Right atrium auricular region (tissue), 2 donors: ENCODE results near the gene HNRNPA2B1. TPM values are rescaled to one million over a fixed set of nuclear protein-coding genes. Genes with fewer than 3 reads are reported as not detected.
"Not testable (repeated sequence)": the region's sequence is repeated elsewhere in the genome, so short reads cannot be mapped to it uniquely, and the experiment has no call there.

Experiments
- DNase-seq: peaks from one replicate; pipeline ENCODE4 v3.0.0-alpha.2; 2019; ENCODE audit warnings: low spot score
- H3K27ac ChIP-seq, 2 donors: fragments of 200-600 bp; sonication (generic); 1 replicate in 1 of 2; 2 replicates in 1 of 2; pipeline ENCODE4 v1.5.1; 2016 to 2019
- H3K27me3 ChIP-seq, 2 donors: fragments of 200-600 bp; sonication (generic); one replicate each; pipeline versions ENCODE4 v1.5.1 to v1.6.0; 2017 to 2019
- H3K36me3 ChIP-seq: fragments of 200-600 bp; sonication (generic); one replicate; pipeline ENCODE4 v1.5.1; 2016
- H3K4me1 ChIP-seq, 2 donors: fragments of 200-600 bp; sonication (generic); one replicate each; pipeline versions ENCODE4 v1.5.1 to v1.6.0; 2017 to 2019
- H3K4me3 ChIP-seq, 2 donors: fragments of 200-600 bp; sonication (generic); 1 replicate in 1 of 2; 2 replicates in 1 of 2; pipeline ENCODE4 v1.5.1; 2017 to 2019; ENCODE audit warnings: mild to moderate bottlenecking in 1 of 2, moderate library complexity in 1 of 2
- H3K9me3 ChIP-seq, 2 donors: fragments of 200-600 bp; sonication (generic); one replicate each; pipeline ENCODE4 v1.5.1; 2019
- total RNA-seq, 2 donors: library from RNA; depleted of rRNA; stranded (reverse); fragments of >200 nt; gene quantifications; one replicate each; pipeline ENCODE4 v1.1.0, GENCODE V29; 2016
- TF ChIP-seq, protein P1 (sequence below), 2 donors: fragments of 200-600 bp; sonication (generic); IDR thresholded peaks; one replicate each; pipeline ENCODE4 v1.5.1; 2019; ENCODE audit warnings: antibody characterized with exemption in 2 of 2

The HNRNPA2B1 gene
- total RNA-seq, 2 donors from 2014 or later, result 124 to 160 TPM

DNA sequence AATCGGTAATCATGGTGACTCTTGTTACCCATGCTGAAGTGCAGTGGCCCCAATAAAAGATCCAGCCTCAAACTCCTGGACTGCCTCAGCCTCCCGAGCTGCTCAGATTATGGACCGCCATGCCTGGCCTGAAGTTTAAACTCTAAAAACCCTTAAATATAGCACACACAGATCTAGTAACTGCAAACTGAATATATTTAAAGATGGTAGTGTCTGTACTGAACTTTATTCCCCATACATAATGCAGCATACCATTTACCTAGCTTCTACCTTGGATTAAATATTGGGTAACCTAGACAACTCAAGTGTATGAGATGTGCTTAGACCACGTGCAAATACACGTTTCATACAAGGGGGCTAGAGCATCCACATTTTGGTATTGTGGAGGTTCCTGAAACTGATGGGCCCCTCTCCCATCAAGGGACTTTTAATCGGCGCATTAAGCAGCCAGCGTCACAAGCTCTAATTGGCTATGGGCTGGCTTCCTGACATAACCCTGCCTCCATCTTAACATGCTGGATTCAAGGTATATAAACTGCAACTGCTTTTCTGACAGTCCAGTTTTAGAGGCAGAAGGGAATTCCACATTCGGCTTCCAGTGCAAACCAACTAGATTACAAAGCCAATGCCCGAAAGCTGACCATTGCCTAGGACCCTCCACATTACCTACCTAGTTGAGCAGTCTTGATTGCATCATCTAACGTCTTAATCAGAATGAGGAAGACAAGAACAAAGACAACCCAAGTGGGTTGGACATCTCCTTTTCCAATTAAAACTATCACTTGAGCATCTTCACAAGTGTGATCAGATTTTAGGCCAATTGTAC, 13.0 kb downstream of the HNRNPA2B1 start:
- peaks cover 0 to 21% of the 10 kb centered on the region in 2 donors for H3K4me1 ChIP-seq

DNA sequence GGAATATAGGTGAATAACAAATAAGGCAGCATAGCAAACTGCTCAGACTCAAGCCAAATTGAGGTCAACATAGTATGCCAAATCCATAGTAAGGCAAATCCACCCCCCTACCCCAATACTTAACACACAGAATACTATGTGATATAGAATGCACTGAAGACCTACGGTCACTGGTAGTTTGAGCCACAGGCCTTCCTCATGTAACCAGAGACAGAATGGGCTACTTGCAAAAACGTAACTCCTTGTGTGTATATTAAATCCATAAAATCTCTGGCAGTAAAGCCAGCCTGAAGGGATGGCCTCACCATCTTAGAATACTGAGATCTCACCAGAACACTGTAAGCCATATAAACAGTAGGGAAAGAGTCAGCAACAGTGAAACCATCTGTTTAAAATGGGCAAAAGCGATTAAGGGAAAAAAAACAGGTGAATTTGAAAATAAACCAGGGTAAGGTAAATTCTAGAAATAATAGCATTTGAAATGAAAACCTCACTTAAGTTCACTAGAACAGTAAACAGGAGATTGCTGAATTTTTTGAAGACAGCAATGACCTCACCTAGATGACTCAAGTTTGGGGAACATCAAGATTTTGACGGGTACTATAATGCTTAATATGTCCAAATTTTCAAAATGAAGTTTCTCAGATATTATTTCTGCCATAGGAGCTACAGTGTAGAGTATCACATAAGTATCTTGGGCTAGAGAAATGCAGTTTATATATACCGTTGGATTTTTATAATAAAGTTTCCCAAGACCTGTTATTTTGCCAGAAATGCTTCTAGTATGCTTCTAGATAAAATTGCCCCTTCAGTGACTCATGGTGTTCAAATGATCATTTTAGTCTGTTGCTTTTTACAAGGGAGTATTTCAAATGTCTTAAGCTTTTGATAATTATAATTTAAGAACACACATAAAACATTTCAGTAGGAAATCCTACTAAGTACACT, 13.9 kb downstream of the HNRNPA2B1 start:
- no peak for DNase-seq
- peaks cover 56% of the 10 kb centered on the region for H3K36me3 ChIP-seq
- H3K9me3 ChIP-seq, result no peaks in the 10 kb centered on the region
- H3K4me3 ChIP-seq, result no peak overlapping the region
- H3K27me3 ChIP-seq, result no peaks in the 10 kb centered on the region
- H3K27ac ChIP-seq, result no peak overlapping the region
- TF ChIP-seq, protein P1, sequence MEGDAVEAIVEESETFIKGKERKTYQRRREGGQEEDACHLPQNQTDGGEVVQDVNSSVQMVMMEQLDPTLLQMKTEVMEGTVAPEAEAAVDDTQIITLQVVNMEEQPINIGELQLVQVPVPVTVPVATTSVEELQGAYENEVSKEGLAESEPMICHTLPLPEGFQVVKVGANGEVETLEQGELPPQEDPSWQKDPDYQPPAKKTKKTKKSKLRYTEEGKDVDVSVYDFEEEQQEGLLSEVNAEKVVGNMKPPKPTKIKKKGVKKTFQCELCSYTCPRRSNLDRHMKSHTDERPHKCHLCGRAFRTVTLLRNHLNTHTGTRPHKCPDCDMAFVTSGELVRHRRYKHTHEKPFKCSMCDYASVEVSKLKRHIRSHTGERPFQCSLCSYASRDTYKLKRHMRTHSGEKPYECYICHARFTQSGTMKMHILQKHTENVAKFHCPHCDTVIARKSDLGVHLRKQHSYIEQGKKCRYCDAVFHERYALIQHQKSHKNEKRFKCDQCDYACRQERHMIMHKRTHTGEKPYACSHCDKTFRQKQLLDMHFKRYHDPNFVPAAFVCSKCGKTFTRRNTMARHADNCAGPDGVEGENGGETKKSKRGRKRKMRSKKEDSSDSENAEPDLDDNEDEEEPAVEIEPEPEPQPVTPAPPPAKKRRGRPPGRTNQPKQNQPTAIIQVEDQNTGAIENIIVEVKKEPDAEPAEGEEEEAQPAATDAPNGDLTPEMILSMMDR (IDR thresholded peaks at IDR 0.05), result no peak
- H3K4me1 ChIP-seq, result peaks cover 0 to 19% of the 10 kb centered on the region in 2 donors

More for the DNA sequence above, 13.0 kb downstream of the HNRNPA2B1 start:
- no peaks in the 10 kb centered on the region for H3K27me3 ChIP-seq
- H3K27ac ChIP-seq, result no peak overlapping the region
- peaks cover 66% of the 10 kb centered on the region for H3K36me3 ChIP-seq
- H3K4me3 ChIP-seq, result no peak overlapping the region
- no peaks in the 10 kb centered on the region for H3K9me3 ChIP-seq
- TF ChIP-seq, protein P1 (IDR thresholded peaks at IDR 0.05), result no peak
- no peak for DNase-seq

DNA sequence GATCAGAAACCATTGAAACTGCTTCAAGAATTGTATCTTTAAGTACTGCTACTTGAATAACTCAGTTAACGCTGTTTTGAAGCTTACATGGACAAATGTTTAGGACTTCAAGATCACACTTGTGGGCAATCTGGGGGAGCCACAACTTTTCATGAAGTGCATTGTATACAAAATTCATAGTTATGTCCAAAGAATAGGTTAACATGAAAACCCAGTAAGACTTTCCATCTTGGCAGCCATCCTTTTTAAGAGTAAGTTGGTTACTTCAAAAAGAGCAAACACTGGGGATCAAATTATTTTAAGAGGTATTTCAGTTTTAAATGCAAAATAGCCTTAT, 14.7 kb downstream of the HNRNPA2B1 start:
- DNase-seq, result no peak
- TF ChIP-seq, protein P1 (IDR thresholded peaks at IDR 0.05), result no peak
- no peak overlapping the region for H3K27ac ChIP-seq
- H3K4me1 ChIP-seq, result peaks cover 0 to 23% of the 10 kb centered on the region in 2 donors
- H3K9me3 ChIP-seq, result no peaks in the 10 kb centered on the region
- H3K36me3 ChIP-seq, result peaks cover 48% of the 10 kb centered on the region
- no peak overlapping the region for H3K4me3 ChIP-seq
- no peaks in the 10 kb centered on the region for H3K27me3 ChIP-seq

DNA sequence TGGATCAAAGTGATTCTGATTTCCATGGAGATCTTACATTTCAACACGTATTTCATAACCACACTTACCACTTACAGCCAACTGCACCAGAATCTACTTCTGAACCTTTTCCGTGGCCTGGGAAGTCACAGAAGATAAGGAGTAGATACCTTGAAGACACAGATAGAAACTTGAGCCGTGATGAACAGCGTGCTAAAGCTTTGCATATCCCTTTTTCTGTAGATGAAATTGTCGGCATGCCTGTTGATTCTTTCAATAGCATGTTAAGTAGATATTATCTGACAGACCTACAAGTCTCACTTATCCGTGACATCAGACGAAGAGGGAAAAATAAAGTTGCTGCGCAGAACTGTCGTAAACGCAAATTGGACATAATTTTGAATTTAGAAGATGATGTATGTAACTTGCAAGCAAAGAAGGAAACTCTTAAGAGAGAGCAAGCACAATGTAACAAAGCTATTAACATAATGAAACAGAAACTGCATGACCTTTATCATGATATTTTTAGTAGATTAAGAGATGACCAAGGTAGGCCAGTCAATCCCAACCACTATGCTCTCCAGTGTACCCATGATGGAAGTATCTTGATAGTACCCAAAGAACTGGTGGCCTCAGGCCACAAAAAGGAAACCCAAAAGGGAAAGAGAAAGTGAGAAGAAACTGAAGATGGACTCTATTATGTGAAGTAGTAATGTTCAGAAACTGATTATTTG, 15.3 kb downstream of the HNRNPA2B1 start:
- H3K36me3 ChIP-seq, result peaks cover 43% of the 10 kb centered on the region
- H3K4me3 ChIP-seq, result no peak overlapping the region
- no peaks in the 10 kb centered on the region for H3K9me3 ChIP-seq
- DNase-seq, result no peak
- no peak overlapping the region for H3K27ac ChIP-seq
- peaks cover 0 to 23% of the 10 kb centered on the region in 2 donors for H3K4me1 ChIP-seq
- TF ChIP-seq, protein P1 (IDR thresholded peaks at IDR 0.05), result no peak
- H3K27me3 ChIP-seq, result no peaks in the 10 kb centered on the region

DNA sequence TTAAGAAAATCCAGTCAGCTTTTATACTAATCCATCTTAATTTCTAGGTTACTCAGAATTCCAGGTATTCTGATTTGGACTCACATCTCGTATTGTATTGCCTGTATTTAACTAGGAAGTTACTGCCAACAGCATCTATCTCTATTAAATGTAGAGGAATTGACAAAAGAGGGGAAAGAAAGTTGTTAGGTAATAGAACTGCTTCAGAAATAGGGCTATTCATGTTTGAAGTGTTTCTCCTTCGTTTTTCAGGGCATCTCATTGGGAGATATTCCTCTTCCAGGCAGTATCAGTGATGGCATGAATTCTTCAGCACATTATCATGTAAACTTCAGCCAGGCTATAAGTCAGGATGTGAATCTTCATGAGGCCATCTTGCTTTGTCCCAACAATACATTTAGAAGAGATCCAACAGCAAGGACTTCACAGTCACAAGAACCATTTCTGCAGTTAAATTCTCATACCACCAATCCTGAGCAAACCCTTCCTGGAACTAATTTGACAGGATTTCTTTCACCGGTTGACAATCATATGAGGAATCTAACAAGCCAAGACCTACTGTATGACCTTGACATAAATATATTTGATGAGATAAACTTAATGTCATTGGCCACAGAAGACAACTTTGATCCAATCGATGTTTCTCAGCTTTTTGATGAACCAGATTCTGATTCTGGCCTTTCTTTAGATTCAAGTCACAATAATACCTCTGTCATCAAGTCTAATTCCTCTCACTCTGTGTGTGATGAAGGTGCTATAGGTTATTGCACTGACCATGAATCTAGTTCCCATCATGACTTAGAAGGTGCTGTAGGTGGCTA, 16.1 kb downstream of the HNRNPA2B1 start:
- Histone ChIP-seq H3K27ac (peak overlapping the region in 1 of 2 donors; percentile 5), H3K36me3 (peaks cover 35% of the 10 kb centered on the region), H3K4me1 (peaks cover 0 to 23% of the 10 kb centered on the region in 2 donors)
- not testable (repeated sequence) for H3K27me3 ChIP-seq, DNase-seq, H3K4me3 ChIP-seq, H3K9me3 ChIP-seq
